GM12878 (cell line): Measurements from ENCODE around the gene OFD1. TPM values are rescaled to one million over a fixed set of nuclear protein-coding genes. Genes with fewer than 3 reads are reported as not detected.
A peak's percentile ranks its signal among the peaks of the same experiment; 100 is the strongest.

Experiments
- BACH1 ChIP-seq: fragments of 450-650 bp; IDR thresholded peaks from 2 replicates; pipeline ENCODE4 v1.6.1; 2017; ENCODE audit warnings: mild to moderate bottlenecking, borderline replicate concordance
- BCL11A ChIP-seq: IDR thresholded peaks from 2 replicates; pipeline ENCODE4 v1.6.1; 2011; ENCODE audit warnings: low read depth, low read length
- BHLHE40 ChIP-seq, 2 experiments: fragments of 450-650 bp in 1 of 2; IDR thresholded peaks; 2 replicates each; pipeline ENCODE4 v1.6.1; 2011 to 2017; ENCODE audit warnings: low read depth in 2 of 2, borderline replicate concordance in 1 of 2, improper control_type of control experiment in 1 of 2, low read length in 1 of 2, mild to moderate bottlenecking in 1 of 2
- CHD4 ChIP-seq: fragments of 200-600 bp; sonication (generic); IDR thresholded peaks from 2 replicates; pipeline ENCODE4 v1.6.1; 2016; ENCODE audit warnings: mild to moderate bottlenecking
- HDGF ChIP-seq: fragments of 450-650 bp; IDR thresholded peaks from 2 replicates; pipeline ENCODE4 v1.6.1; 2016; ENCODE audit warnings: antibody characterized with exemption
- JUND ChIP-seq: IDR thresholded peaks from 2 replicates; pipeline ENCODE4 v1.6.1; 2012; ENCODE audit warnings: low read depth, mild to moderate bottlenecking, low read length, improper control_type of control experiment, moderate library complexity
- MTA2 ChIP-seq: fragments of 450-650 bp; IDR thresholded peaks from 2 replicates; pipeline ENCODE4 v1.6.1; 2016; ENCODE audit warnings: low read depth, mild to moderate bottlenecking, moderate library complexity
- MTA3 ChIP-seq: IDR thresholded peaks from 2 replicates; pipeline ENCODE4 v1.6.1; 2012; ENCODE audit warnings: low read length, inconsistent platforms, borderline replicate concordance
- NFYA ChIP-seq: IDR thresholded peaks from 2 replicates; pipeline ENCODE4 v1.6.1; 2011; ENCODE audit warnings: low read depth, mild to moderate bottlenecking, low read length, improper control_type of control experiment, borderline replicate concordance
- POU2F2 ChIP-seq: IDR thresholded peaks from 3 replicates; pipeline ENCODE4 v1.6.1; 2011; ENCODE audit warnings: low read depth, mild to moderate bottlenecking, low read length, borderline replicate concordance
- RB1 ChIP-seq: fragments of 450-650 bp; formaldehyde crosslinking; IDR thresholded peaks from 2 replicates; pipeline ENCODE4 v1.6.1; 2017; ENCODE audit warnings: mild to moderate bottlenecking, borderline replicate concordance
- SP1 ChIP-seq: IDR thresholded peaks from one replicate; pipeline ENCODE4 v1.6.1; 2011; ENCODE audit warnings: low read depth, low read length
- SRF ChIP-seq, 2 experiments: IDR thresholded peaks; 2 replicates each; pipeline ENCODE4 v1.6.1; 2011; ENCODE audit warnings: low read depth in 2 of 2, low read length in 2 of 2, mild to moderate bottlenecking in 1 of 2, moderate library complexity in 1 of 2
- ZNF217 ChIP-seq: fragments of 450-650 bp; IDR thresholded peaks from 2 replicates; pipeline ENCODE4 v1.6.1; 2017; ENCODE audit warnings: antibody characterized with exemption, mild to moderate bottlenecking
- polyA plus RNA-seq, 11 experiments: library from polyadenylated mRNA; depleted of rRNA in 4 of 11; unstranded in 6 of 11; stranded (reverse) in 5 of 11; fragments of >200 nt; fragmentation: Nextera tagmentation in 4 of 11; fragmentation: Illumina TruSeq in 1 of 11; extraction: Ambion mirVana in 4 of 11; extraction: Trizol in 1 of 11; gene quantifications; 1 replicate in 1 of 11; 2 replicates in 10 of 11; pipeline versions ENCODE4 v1.2.1 to v1.2.3, GENCODE V29; 2011 to 2016; ENCODE audit warnings: inconsistent platforms in 2 of 11, missing spikeins in 2 of 11, low read depth in 1 of 11
- total RNA-seq, 4 experiments: library from RNA; depleted of rRNA in 3 of 4; stranded (reverse); fragments of >200 nt in 3 of 4; fragmentation: Illumina TruSeq in 1 of 4; extraction: Trizol in 1 of 4; gene quantifications; 2 replicates each; pipeline versions ENCODE4 v1.2.1 to v1.2.3, GENCODE V29; 2013 to 2021
- TF ChIP-seq, protein P1 (sequence below): IDR thresholded peaks from 2 replicates; pipeline ENCODE4 v1.6.1; 2012; ENCODE audit warnings: mild to moderate bottlenecking, low read depth, low read length
- TF ChIP-seq, protein P2 (sequence below): IDR thresholded peaks from 2 replicates; pipeline ENCODE4 v1.6.1; 2011; ENCODE audit warnings: low read depth, low read length, improper control_type of control experiment, borderline replicate concordance

Gene OFD1
- total and polyA plus RNA-seq, 10 of the 15 experiments (the other 5 are each of a cell fraction or from before 2014, with no cell fraction given), result 22.4 to 77.2 (median 34.1) TPM

GRCh38 chrX:13734278-13735172 is at the start of gene OFD1, which contains the start of gene TRAPPC2 (continued):
- TF ChIP-seq SRF (IDR thresholded peaks at IDR 0.05; ENCODE audit: low read depth in 2 of 2, low read length in 2 of 2) (peak; percentile 95 to 96), HDGF (peak; percentile 76; the same call in 1 of the 2 replicates), JUND (no peak), ZNF217 (peak; percentile 86; the same call in 1 of the 2 replicates), BCL11A (no peak), SP1 (peak; percentile 4), POU2F2 (peak; percentile 36; the same call in 1 of the 3 replicates), MTA2 (peak; percentile 40; the same call in 1 of the 2 replicates), RB1 (no peak; the same call in 1 of the 2 replicates), BACH1 (peak; percentile 55; the same call in 1 of the 2 replicates), CHD4 (no peak), MTA3 (no peak), NFYA (no peak), BHLHE40 (IDR thresholded peaks at IDR 0.05; ENCODE audit: borderline replicate concordance in 1 of 2, low read depth in 2 of 2, low read length in 1 of 2) (peak; percentile 64 to 76; a peak in 3 of 4 replicates)
- TF ChIP-seq, protein P1, sequence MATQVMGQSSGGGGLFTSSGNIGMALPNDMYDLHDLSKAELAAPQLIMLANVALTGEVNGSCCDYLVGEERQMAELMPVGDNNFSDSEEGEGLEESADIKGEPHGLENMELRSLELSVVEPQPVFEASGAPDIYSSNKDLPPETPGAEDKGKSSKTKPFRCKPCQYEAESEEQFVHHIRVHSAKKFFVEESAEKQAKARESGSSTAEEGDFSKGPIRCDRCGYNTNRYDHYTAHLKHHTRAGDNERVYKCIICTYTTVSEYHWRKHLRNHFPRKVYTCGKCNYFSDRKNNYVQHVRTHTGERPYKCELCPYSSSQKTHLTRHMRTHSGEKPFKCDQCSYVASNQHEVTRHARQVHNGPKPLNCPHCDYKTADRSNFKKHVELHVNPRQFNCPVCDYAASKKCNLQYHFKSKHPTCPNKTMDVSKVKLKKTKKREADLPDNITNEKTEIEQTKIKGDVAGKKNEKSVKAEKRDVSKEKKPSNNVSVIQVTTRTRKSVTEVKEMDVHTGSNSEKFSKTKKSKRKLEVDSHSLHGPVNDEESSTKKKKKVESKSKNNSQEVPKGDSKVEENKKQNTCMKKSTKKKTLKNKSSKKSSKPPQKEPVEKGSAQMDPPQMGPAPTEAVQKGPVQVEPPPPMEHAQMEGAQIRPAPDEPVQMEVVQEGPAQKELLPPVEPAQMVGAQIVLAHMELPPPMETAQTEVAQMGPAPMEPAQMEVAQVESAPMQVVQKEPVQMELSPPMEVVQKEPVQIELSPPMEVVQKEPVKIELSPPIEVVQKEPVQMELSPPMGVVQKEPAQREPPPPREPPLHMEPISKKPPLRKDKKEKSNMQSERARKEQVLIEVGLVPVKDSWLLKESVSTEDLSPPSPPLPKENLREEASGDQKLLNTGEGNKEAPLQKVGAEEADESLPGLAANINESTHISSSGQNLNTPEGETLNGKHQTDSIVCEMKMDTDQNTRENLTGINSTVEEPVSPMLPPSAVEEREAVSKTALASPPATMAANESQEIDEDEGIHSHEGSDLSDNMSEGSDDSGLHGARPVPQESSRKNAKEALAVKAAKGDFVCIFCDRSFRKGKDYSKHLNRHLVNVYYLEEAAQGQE, result no peak
- TF ChIP-seq, protein P2, sequence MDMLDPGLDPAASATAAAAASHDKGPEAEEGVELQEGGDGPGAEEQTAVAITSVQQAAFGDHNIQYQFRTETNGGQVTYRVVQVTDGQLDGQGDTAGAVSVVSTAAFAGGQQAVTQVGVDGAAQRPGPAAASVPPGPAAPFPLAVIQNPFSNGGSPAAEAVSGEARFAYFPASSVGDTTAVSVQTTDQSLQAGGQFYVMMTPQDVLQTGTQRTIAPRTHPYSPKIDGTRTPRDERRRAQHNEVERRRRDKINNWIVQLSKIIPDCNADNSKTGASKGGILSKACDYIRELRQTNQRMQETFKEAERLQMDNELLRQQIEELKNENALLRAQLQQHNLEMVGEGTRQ, result no peak
